IMR-90 (cell line): ENCODE measurements around the gene HYI. TPM values are rescaled to one million over a fixed set of nuclear protein-coding genes. Genes with fewer than 3 reads are reported as not detected.

ENCODE experiments used
- ATAC-seq: fragments of 200-7000 bp; cut with Tn5 transposase; 2 replicates; pipeline ENCODE4 v1.9.1; 2020; ENCODE audit warnings: low read depth, mild to moderate bottlenecking, moderate library complexity
- BruUV-seq: library from RNA; stranded (reverse); fragments of 400-500 nt; replicated peaks from 2 replicates; lab custom pipeline; 2021; lab: Mats Ljungman, UMichigan
- CTCF ChIA-PET: fragments of 300-600 bp; formaldehyde crosslinking; extraction: SDS; loops from one replicate; lab custom pipeline; 2021; ENCODE audit warnings: antibody characterized with exemption; lab: Yijun Ruan, JAX
- POLR2A ChIA-PET: fragments of 300-600 bp; sonication (Branson Sonifier 250); formaldehyde crosslinking; loops from one replicate; lab custom pipeline; 2022; ENCODE audit warnings: antibody characterized with exemption; ENCODE audit not compliant: unreplicated experiment; lab: Charles Lee
- DNase-seq: peaks from one replicate; pipeline ENCODE4 v3.0.0; 2013
- H2AFZ ChIP-seq: replicated peaks from 2 replicates; pipeline ENCODE3; 2013; ENCODE audit warnings: low read length, mild to moderate bottlenecking; ENCODE audit not compliant: poor library complexity
- H2AK5ac ChIP-seq: 2 replicates; pipeline ENCODE4 v1.6.1; 2013; ENCODE audit warnings: low read depth, low read length, inconsistent platforms
- H2AK9ac ChIP-seq: replicated peaks from 2 replicates; pipeline ENCODE3; 2013; ENCODE audit warnings: mild to moderate bottlenecking, low read depth, low read length, moderate library complexity; ENCODE audit not compliant: poor library complexity
- H2BK120ac ChIP-seq: 2 replicates; pipeline ENCODE4 v1.6.1; 2013; ENCODE audit warnings: low read depth, low read length, inconsistent platforms
- H2BK15ac ChIP-seq: 3 replicates; pipeline ENCODE4 v1.6.1; 2013; ENCODE audit warnings: low read depth, low read length, inconsistent platforms
- H2BK20ac ChIP-seq: 2 replicates; pipeline ENCODE4 v1.6.1; 2013; ENCODE audit warnings: low read depth, mild to moderate bottlenecking, inconsistent platforms, low read length, moderate library complexity
- H2BK5ac ChIP-seq: 2 replicates; pipeline ENCODE4 v1.6.1; 2013; ENCODE audit warnings: mild to moderate bottlenecking, low read depth, low read length, inconsistent platforms; ENCODE audit not compliant: poor library complexity, severe bottlenecking
- H3K14ac ChIP-seq: replicated peaks from 2 replicates; pipeline ENCODE4 v1.6.1; 2013; ENCODE audit warnings: low read depth, low read length, inconsistent platforms
- H3K18ac ChIP-seq: 2 replicates; pipeline ENCODE4 v1.6.1; 2013; ENCODE audit warnings: low read depth, low read length, control low read depth
- H3K23ac ChIP-seq: 2 replicates; pipeline ENCODE4 v1.6.1; 2013; ENCODE audit warnings: low read depth, low read length, inconsistent platforms
- H3K27ac ChIP-seq: 2 replicates; pipeline ENCODE4 v1.5.1; 2013; ENCODE audit warnings: mild to moderate bottlenecking, control low read depth, low read length; ENCODE audit not compliant: insufficient read depth
- H3K27me3 ChIP-seq: 2 replicates; pipeline ENCODE4 v1.6.1; 2013; ENCODE audit warnings: low read length; ENCODE audit not compliant: control insufficient read depth, insufficient read depth
- H3K36me3 ChIP-seq: 2 replicates; pipeline ENCODE4 v1.6.1; 2013; ENCODE audit warnings: low read length, mixed read lengths; ENCODE audit not compliant: control insufficient read depth, insufficient read depth
- H3K4ac ChIP-seq: 2 replicates; pipeline ENCODE4 v1.6.1; 2013; ENCODE audit warnings: low read depth, low read length, inconsistent platforms
- H3K4me1 ChIP-seq: 2 replicates; pipeline ENCODE4 v1.6.1; 2013; ENCODE audit warnings: low read length, mixed read lengths; ENCODE audit not compliant: control insufficient read depth, insufficient read depth
- H3K4me2 ChIP-seq: 2 replicates; pipeline ENCODE4 v1.6.1; 2013; ENCODE audit warnings: low read depth, mild to moderate bottlenecking, control low read depth, low read length, moderate library complexity
- H3K4me3 ChIP-seq: 2 replicates; pipeline ENCODE4 v1.5.1; 2013; ENCODE audit warnings: low read depth, mild to moderate bottlenecking, control low read depth, low read length, moderate library complexity; ENCODE audit not compliant: insufficient read depth
- H3K56ac ChIP-seq: 2 replicates; pipeline ENCODE4 v1.6.1; 2013; ENCODE audit warnings: low read length, inconsistent platforms; ENCODE audit not compliant: insufficient read depth; ENCODE audit errors: extremely low read depth
- H3K79me1 ChIP-seq, 2 experiments: 2 replicates each; pipeline ENCODE4 v1.6.1; 2013; ENCODE audit warnings: low read length in 2 of 2, inconsistent platforms in 1 of 2, low read depth in 1 of 2
- H3K9ac ChIP-seq: 2 replicates; pipeline ENCODE4 v1.6.1; 2013; ENCODE audit warnings: low read depth, low read length, control low read depth
- H3K9me1 ChIP-seq: 2 replicates; pipeline ENCODE4 v1.6.1; 2013; ENCODE audit warnings: low read length, inconsistent platforms; ENCODE audit not compliant: insufficient read depth
- H3K9me3 ChIP-seq: 2 replicates; pipeline ENCODE4 v1.6.1; 2013; ENCODE audit warnings: low read length; ENCODE audit not compliant: control insufficient read depth, insufficient read depth
- H4K20me1 ChIP-seq: 2 replicates; pipeline ENCODE4 v1.6.1; 2013; ENCODE audit warnings: low read length, inconsistent platforms; ENCODE audit not compliant: insufficient read depth
- H4K5ac ChIP-seq: 2 replicates; pipeline ENCODE4 v1.6.1; 2013; ENCODE audit warnings: mild to moderate bottlenecking, low read depth, low read length, control low read depth
- H4K8ac ChIP-seq, 2 experiments: 2 replicates each; pipeline ENCODE4 v1.6.1; 2013; ENCODE audit warnings: low read depth in 2 of 2, low read length in 2 of 2, control low read depth in 1 of 2, inconsistent platforms in 1 of 2
- H4K91ac ChIP-seq: 2 replicates; pipeline ENCODE4 v1.6.1; 2013; ENCODE audit warnings: low read depth, low read length, inconsistent platforms; ENCODE audit not compliant: insufficient read depth
- BHLHE40 ChIP-seq: fragments of 150-350 bp; IDR thresholded peaks from 2 replicates; pipeline ENCODE4 v1.6.1; 2016; ENCODE audit warnings: mild to moderate bottlenecking, low read depth, low read length
- CEBPB ChIP-seq: IDR thresholded peaks from 2 replicates; pipeline ENCODE4 v1.6.1; 2012; ENCODE audit warnings: low read depth, low read length, improper control_type of control experiment
- CHD1 ChIP-seq: IDR thresholded peaks from 2 replicates; pipeline ENCODE4 v1.6.1; 2012; ENCODE audit warnings: low read depth, low read length, improper control_type of control experiment
- ELK1 ChIP-seq: fragments of 150-350 bp; IDR thresholded peaks from 2 replicates; pipeline ENCODE4 v1.6.1; 2016; ENCODE audit warnings: low read depth, mild to moderate bottlenecking, low read length, moderate library complexity, borderline replicate concordance
- FOS ChIP-seq: fragments of 150-350 bp; IDR thresholded peaks from 2 replicates; pipeline ENCODE4 v1.6.1; 2016; ENCODE audit warnings: low read depth, low read length
- MAFK ChIP-seq: IDR thresholded peaks from 2 replicates; pipeline ENCODE4 v1.6.1; 2012; ENCODE audit warnings: low read depth, low read length, improper control_type of control experiment
- MAZ ChIP-seq: IDR thresholded peaks from 2 replicates; pipeline ENCODE4 v1.6.1; 2012; ENCODE audit warnings: low read depth, mild to moderate bottlenecking, low read length, improper control_type of control experiment, moderate library complexity, borderline replicate concordance
- MXI1 ChIP-seq: IDR thresholded peaks from 2 replicates; pipeline ENCODE4 v1.6.1; 2012; ENCODE audit warnings: low read depth, mild to moderate bottlenecking, low read length, moderate library complexity, borderline replicate concordance
- NFE2L2 ChIP-seq: fragments of 150-350 bp; IDR thresholded peaks from 2 replicates; pipeline ENCODE4 v1.6.1; 2016; ENCODE audit warnings: low read depth, mild to moderate bottlenecking, low read length
- POLR2A ChIP-seq: IDR thresholded peaks from 2 replicates; pipeline ENCODE4 v1.6.1; 2012; ENCODE audit warnings: mild to moderate bottlenecking, low read depth, low read length
- RAD21 ChIP-seq: IDR thresholded peaks from 2 replicates; pipeline ENCODE4 v1.6.1; 2012; ENCODE audit warnings: low read length, improper control_type of control experiment
- RCOR1 ChIP-seq: IDR thresholded peaks from 2 replicates; pipeline ENCODE4 v1.6.1; 2012; ENCODE audit warnings: mild to moderate bottlenecking, low read length, improper control_type of control experiment; ENCODE audit not compliant: insufficient replicate concordance
- RFX5 ChIP-seq: IDR thresholded peaks from 2 replicates; pipeline ENCODE4 v1.8.0; 2012; ENCODE audit warnings: low read depth, mild to moderate bottlenecking, low read length, moderate library complexity
- SMC3 ChIP-seq: fragments of 150-350 bp; IDR thresholded peaks from 2 replicates; pipeline ENCODE4 v1.6.1; 2016; ENCODE audit warnings: low read depth, mild to moderate bottlenecking, antibody characterized with exemption, low read length, moderate library complexity
- USF2 ChIP-seq: fragments of 150-350 bp; IDR thresholded peaks from 2 replicates; pipeline ENCODE4 v1.6.1; 2017; ENCODE audit warnings: mild to moderate bottlenecking, antibody characterized with exemption, low read length, low read depth
- WGBS, 2 experiments: methylation state at CpG; one replicate each; pipeline versions ENCODE4 v1.1.5 to v1.1.7; 2013; ENCODE audit warnings: missing lambda C conversion rate in 2 of 2; ENCODE audit not compliant: insufficient read length in 1 of 2; ENCODE audit errors: extremely low coverage in 2 of 2; 5-methylcytosine and 5-hydroxymethylcytosine counted together
- dilution Hi-C: fragments of 300-500 bp; cut with HindIII; formaldehyde crosslinking; loops from one replicate; pipeline ENCODE4 v1.14.3; 2018; ENCODE audit warnings: low sequenced_read_pairs; ENCODE audit not compliant: unreplicated experiment
- in situ Hi-C: fragments of 300-500 bp; cut with MboI; formaldehyde crosslinking; loops from 3 replicates; pipeline ENCODE4 v1.14.3; 2019; ENCODE audit warnings: low sequenced_read_pairs, inconsistent platforms, mixed read lengths
- intact Hi-C: fragments of 100-400 bp; cut with micrococcal nuclease; formaldehyde crosslinking; loops from 2 replicates; pipeline ENCODE4 v1.10.0; 2022
- polyA plus RNA-seq, 3 experiments: library from polyadenylated mRNA; depleted of rRNA; stranded (reverse); fragments of >200 nt; gene quantifications; 2 replicates each; pipeline ENCODE4 v1.2.3, GENCODE V29; 2012; ENCODE audit warnings: low replicate concordance in 1 of 3
- total RNA-seq: library from RNA; depleted of rRNA; stranded (reverse); fragments of >200 nt; gene quantifications from 2 replicates; pipeline ENCODE4 v1.2.3, GENCODE V29; 2012

The HYI gene
- total and polyA plus RNA-seq, 2 of the 4 experiments (the other 2 are of a cell fraction): 21.5 to 53.7 TPM

GRCh38 chr1:43419627-43420425 lies 33.9 kb downstream of the HYI start (continued):
- TF ChIP-seq CEBPB: no peak
- no peak for TF ChIP-seq RAD21

DNA sequence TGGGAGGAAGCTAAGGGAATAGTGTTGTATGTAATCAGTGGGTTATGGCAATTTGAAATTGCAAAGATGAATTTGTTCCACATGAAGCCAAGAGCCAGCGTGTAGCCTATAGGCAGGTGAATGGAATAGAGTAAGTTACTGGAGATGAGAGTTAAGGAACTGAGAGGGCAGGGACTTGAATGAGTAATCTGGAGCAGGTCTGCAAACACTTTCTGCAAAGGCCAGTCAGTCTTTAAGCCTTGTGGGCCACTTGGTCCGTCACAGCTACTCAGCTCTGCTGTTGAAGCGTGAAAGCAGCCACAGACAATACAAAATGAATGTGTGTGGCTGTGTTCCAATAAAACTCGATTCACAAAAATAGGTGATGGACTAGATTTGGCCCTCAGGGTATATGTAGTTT lies 34.9 kb downstream of the HYI start:
- Histone ChIP-seq H3K4me2 (no peak overlapping the region), H3K9me1 (peaks cover 11% of the 10 kb centered on the region; the same call in 1 of the 2 replicates), H2BK120ac (no peak overlapping the region), H3K18ac (no peak overlapping the region), H4K8ac (no peak overlapping the region), H3K36me3 (peaks cover 66% of the 10 kb centered on the region), H3K9me3 (no peaks in the 10 kb centered on the region), H3K9ac (no peak overlapping the region), H3K79me1 (peaks cover 0 to 6% of the 10 kb centered on the region in 2 experiments; a peak in 2 of 4 replicates), H3K27me3 (no peaks in the 10 kb centered on the region), H3K4ac (no peak overlapping the region), H2BK20ac (no peak overlapping the region), H3K56ac (no peak overlapping the region), H3K4me1 (no peaks in the 10 kb centered on the region), H2AFZ (no peak overlapping the region), H2BK15ac (no peak overlapping the region), H3K4me3 (no peak overlapping the region), H4K5ac (no peak overlapping the region), H2AK9ac (no peak overlapping the region), H2AK5ac (no peak overlapping the region), H3K14ac (no peak overlapping the region), H3K27ac (no peak overlapping the region), H4K91ac (no peak overlapping the region), H4K20me1 (no peaks in the 10 kb centered on the region; the same call in 1 of the 2 replicates), H2BK5ac (no peak overlapping the region), H3K23ac (no peak overlapping the region)
- DNase-seq (no peak), ATAC-seq (no peak)
- no TSS peak for BruUV-seq
- 100% methylated on average over 1 of the region's 4 CpGs; no CpG with 5 or more reads in 1 of the 2 experiments for WGBS, 2 experiments
- in situ Hi-C loops (loop anchor here (25.0 kb wide), 1 partner anchor 507 kb away; no protein-coding TSS in a partner anchor), intact Hi-C loops (no loop called here), dilution Hi-C loops (no loop called here)
- CTCF ChIA-PET: interaction anchor here (1.4 kb wide), 1 partner anchor 192 kb away, joined by 4 read pairs; no protein-coding TSS in a partner anchor
- POLR2A ChIA-PET: no interaction called here
- TF ChIP-seq RFX5 (no peak), USF2 (no peak), CHD1 (no peak), CEBPB (no peak), MAZ (no peak), NFE2L2 (no peak), RCOR1 (no peak), POLR2A (no peak), FOS (no peak), SMC3 (no peak), BHLHE40 (no peak), MAFK (no peak), ELK1 (no peak), MXI1 (no peak), RAD21 (no peak)
